GM19099 (cell line): ENCODE data around the gene ZNF778.

Experiments used
- POLR2A ChIP-seq: IDR thresholded peaks from 3 replicates; pipeline ENCODE4 v1.6.1; 2011; ENCODE audit warnings: low read depth; ENCODE audit not compliant: insufficient read length; ENCODE audit errors: extremely low read depth

Gene ZNF778

DNA sequence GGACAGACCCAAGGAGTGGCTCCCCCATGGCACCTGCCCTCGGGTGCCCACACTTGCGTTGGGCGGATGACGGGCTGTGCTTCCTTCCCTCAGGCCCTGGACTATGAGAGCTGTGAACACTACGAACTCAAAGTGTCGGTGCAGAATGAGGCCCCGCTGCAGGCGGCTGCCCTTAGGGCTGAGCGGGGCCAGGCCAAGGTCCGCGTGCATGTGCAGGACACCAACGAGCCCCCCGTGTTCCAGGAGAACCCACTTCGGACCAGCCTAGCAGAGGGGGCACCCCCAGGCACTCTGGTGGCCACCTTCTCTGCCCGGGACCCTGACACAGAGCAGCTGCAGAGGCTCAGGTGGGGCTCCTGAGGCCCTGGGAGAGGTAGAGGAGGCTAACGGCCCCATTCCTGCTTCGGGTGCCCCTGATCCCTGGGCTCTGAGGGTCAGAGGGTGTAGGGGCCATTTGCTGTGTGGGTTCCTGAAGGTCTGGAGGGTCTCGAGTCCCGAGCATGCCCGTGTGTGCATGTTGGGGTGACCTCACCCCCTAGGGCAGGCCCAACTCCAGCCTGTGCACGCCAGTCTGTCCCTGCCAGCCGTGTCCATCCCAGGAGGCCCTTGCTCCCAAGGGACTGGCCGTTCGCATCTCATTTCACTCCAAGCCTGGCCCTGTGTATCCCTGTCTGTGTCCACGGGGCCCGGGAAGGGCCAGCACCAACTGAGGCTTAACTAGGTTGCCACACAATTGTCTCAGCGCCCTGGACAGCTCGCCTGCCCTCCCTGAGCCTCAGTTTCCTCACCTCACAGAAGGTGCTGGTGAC, 27.1 kb upstream of the ZNF778 start:
- TF ChIP-seq POLR2A: no peak

DNA sequence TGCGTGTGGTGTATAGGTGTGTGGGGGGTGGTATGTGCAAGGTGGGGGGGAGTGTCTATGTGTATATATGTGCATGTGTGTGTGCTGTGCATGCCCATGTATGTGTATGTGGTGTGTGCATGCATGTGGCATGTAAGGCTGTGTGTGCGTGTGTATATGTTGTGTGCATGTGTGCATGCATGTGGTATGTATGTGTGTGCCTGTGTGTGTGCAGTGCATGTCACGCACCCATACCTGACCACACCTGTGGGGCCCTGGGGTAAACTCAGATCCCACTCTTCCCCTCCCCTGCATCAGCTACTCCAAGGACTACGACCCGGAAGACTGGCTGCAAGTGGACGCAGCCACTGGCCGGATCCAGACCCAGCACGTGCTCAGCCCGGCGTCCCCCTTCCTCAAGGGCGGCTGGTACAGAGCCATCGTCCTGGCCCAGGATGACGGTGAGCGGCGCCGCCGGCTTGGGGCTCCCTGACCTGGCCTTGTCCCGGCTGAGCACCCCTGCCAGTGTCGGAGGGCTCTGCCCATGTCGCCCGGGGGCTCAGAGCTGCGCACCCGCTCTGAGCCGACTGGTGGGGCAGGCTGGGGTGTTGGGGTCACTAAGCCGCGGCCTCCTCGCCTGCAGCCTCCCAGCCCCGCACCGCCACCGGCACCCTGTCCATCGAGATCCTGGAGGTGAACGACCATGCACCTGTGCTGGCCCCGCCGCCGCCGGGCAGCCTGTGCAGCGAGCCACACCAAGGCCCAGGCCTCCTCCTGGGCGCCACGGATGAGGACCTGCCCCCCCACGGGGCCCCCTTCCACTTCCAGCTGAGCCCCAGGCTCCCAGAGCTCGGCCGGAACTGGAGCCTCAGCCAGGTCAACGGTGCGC, 26.2 kb upstream of the ZNF778 start:
- TF ChIP-seq POLR2A: no peak

DNA sequence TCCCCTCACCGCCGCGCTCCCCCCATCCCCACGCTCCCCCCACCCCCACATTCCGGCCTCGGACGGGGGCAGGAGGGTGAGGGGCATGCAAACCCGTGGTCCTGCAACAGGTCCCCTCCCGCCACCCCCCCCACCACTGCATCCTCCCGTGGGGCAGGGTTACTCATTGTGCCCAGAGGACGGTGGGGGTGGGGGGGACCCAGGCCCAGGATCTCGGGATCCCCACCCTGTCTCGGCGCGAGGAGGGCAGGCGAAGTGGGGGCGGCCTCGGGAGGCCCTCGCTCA, 25.7 kb upstream of the ZNF778 start:
- no peak for TF ChIP-seq POLR2A

DNA sequence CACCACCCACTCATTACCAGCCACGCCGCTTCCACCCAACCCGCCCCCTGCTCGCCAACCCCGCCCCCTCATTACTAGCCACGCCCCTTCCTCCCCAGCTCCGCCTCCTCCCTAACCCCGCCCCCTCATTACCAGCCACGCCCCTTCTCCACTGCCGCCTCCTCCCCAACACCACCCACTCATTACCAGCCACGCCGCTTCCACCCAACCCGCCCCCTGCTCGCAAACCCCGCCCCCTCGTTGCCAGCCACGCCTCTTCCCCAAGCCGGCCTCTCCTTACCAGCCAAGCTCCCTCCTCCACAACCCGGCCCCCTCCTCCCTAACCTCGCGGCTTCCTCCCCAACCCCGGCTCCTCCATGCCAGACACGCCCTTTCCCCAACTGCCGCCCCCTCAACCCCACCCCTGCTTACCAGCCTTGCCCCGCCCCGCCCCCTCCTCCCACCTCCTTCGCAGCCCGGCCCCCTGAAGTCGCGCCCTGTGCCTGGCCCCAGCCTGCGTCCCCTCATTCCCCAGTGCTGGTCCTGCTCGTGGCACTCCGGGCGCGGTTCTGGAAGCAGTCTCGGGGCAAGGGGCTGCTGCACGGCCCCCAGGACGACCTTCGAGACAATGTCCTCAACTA, 24.4 kb upstream of the ZNF778 start:
- TF ChIP-seq POLR2A: no peak

DNA sequence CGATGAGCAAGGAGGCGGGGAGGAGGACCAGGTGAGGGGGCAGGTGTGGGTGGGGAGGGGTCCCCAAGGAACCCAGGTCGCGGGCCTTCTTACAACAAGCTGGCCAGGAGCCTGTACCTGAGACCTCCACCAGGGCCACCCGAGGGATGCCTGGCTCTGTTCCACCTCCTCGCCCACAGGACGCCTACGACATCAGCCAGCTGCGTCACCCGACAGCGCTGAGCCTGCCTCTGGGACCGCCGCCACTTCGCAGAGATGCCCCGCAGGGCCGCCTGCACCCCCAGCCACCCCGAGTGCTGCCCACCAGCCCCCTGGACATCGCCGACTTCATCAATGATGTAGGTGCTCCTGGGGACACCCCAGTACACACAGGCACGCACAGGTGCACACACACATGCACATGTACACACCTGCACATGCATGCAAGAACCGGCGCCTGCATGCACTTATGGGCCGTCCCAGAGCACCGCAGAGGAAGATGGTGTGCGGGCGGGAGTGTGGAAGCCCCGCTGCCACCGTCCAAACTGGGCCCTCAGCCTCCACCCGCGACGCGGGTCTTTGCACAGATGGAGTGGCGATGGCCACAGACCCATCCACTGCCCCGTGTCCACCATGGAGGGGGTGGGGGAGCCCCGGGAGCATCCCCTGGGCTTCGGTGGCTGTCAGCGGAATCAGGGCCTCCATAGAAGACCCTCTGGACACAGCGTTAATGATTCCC, 23.8 kb upstream of the ZNF778 start:
- no peak for TF ChIP-seq POLR2A

DNA sequence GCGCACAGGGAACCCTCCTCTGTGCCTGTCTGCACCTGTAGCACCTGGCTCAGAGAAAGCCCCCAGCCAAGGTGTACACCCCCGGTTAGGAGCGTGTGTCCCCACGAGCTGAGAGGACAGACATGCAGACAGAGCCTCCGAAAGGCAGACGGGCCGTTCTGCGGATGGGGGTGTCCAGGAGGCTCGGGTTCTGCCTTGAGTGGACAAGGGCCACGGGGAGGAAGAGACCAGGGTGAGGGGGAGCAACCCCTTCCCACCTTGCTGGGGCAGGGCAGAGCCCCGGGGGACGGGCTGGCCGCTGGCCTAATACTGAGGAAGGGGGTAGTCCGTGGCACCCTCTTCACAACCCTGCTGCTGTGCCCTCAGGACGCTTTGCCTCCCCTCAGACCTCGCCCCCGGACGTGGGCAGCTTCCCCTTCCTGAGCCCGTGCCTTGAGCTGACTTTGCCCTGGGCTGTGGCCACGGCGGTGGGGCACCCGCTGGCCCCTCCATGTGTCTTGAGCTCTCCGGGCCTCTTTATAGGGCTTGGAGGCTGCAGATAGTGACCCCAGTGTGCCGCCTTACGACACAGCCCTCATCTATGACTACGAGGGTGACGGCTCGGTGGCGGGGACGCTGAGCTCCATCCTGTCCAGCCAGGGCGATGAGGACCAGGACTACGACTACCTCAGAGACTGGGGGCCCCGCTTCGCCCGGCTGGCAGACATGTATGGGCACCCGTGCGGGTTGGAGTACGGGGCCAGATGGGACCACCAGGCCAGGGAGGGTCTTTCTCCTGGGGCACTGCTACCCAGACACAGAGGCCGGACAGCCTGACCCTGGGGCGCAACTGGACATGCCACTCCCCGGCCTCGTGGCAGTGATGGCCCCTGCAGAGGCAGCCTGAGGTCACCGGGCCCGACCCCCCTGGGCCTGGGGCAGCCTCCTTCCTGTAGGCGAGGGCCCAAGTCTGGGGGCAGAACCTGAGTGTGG, 22.9 kb upstream of the ZNF778 start:
- no peak for TF ChIP-seq POLR2A

DNA sequence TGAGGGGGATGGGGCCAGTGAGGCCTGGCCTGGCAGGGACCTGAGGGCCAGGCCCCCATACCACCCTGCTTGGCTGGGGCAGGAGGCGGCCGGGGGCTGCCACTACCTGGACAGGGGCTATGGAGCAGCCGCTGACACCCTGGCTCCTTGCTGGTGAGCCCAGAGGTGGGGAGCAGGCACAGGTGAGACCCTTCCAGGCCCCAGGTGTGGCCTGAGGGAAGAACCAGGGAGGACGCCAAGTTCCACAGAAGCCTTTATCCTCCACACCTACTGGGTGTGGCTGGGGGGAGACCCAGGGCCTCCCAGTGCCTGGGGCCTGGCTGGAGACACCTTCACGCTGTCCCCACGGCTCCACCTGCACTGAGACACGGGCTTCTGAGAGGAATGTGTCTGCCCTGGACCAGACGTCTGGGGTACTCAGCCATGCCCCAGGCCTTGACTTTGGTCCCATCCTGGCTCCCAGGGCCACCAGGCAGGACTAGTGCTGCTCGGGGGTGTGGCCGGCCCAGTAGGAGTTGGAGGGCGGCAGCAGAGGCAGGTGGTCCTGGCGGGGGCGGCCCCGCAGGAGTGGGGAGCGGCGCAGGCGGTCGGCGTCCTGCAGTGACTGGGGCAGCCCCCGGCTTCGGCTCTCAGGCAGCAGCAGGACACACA, 21.9 kb upstream of the ZNF778 start:
- no peak for TF ChIP-seq POLR2A

DNA sequence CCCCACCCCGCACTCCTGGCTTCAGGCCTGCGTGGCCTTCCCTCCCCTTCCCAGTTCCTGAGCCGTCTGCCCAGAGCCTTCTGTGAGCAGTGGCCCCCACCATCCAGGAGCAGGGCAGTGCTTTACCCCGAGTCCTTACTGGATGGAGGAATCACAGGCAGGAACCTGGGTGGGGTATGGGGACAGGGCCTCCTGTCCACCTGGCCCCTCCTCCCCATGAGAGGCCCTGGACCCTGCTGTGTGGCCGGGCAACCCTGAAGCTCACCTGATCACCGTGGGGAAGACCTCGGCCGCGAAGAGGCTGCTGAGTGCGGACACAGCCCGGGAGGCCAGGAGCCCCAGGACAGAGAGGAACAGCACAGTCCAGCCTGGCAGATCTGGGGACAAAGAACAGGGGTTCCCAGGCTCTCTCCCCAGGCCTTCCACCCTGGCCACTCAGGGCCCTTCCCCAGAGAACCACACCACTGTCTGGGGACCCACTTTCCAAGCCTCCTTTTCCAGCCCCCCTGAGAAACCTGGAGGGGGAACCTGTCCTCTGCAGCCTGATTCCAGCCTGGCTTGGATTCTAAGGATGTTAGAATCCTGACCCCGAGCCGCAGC, 20.4 kb upstream of the ZNF778 start:
- TF ChIP-seq POLR2A: no peak

DNA sequence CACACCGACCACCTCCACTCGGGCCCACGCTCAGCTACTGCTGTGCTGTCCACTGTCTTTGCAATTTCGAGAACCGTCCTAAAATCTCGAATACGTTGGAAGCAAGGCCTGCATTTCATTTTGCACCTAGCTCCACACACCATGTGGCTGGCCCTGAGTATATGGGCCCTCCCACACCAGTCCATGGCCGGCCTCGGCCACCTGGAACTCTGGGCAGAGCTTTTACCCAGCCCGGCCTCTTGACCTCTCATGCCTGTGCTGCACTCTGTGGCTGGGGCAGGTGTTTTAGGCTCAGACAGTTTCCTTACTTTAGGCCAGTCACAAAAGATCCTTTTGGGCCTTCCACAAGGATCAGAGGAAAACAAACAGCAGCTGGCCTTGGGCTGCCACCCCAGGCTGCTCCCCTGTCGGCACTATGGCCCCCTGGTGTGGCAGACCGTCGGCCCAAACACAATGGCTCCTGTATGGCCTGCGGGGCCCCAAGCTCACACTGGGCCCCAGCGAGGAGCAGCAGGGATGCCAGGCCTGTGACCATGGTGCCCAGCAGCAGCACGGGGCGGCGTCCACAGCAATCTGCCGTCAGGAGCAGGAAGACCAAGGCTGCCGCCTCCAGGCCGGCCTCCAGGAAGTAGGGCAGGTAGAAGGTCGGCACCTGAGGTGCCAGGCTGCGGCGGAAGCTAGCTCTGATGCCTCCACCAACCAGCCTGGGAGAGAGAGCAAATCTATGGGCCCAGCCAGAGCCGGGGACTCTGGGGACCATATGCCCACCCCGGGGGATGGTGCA, 19.7 kb upstream of the ZNF778 start:
- no peak for TF ChIP-seq POLR2A

DNA sequence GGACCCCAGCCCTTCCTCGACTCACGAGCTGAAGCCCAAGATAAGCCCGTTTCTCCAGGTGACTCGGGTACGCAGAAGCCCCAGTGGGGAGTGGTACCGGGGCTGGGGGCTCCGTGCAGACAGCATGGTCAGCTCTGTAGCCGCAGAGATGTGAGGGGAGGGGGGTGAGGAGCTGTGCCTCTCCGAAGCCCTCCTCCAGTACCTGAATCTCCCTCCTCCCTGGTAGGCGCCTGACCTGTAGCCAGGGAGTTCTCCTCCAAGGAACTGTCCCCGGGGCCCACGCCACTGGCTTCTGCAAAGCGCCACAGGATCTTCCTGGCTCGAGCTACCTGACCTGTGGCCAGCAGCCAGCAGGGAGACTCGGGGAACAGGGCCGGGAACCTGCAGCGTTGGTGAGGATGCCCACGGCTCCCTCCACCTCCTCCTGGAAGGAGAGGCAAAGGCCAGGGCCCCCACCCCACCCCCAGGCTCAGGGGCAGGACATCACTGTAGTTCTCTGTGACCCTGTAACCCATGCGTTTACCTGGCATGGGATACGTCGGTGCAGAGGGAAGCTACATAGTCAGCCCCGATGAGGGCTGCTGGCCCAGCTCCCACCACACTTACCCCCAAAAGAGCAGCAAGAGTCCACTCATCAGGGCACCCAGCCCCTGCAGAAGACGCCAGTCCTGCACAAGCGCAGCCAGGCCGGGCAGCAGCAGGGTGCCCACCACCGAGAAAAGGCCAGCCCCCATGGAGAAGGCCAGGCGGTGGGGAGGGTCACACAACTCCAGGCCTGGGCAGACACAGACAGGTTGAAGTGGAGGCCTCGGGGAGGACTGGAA, 18.9 kb upstream of the ZNF778 start:
- no peak for TF ChIP-seq POLR2A

DNA sequence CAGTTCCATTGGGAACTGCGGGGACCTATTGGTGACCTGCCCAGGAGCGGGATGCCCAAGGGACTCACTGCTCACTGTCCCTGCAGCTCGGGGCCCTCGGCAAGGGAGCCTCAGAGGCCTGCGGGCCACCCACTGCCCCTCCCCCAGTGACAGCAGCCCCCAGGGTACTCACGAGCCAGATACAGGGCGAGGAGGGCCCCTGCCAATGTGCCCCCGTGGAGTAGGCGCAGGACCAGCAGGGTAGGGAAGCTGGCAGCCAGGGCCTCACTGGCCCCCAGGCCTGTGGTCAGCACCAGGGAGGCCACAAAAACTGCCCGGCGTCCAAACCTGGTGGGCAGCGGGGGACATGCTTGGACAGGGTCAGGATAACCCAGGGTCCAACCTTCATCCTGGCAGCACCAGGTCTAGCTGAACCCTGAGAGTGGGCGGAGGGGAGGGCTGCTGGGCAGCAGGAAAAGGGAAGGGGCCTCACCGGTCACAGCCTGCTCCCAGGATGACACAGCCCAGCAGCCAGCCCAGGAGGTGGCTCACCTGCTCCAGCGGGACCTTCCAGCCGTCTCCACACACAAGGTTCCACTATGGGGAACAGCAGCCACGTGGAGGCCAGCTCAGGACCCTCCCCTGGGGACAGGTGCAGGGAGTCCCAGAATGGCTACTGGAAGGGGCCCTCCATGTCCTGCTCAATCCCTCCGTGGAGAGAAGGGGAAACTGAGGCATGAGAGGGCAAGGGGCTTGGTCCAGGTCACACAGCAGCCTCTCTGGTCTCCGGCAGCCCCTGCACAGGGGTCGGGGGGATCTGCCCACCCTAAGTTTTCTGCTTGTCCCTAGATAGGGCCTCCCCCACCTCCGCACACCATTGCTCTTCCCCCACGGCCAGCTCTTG, 18.0 kb upstream of the ZNF778 start:
- TF ChIP-seq POLR2A: no peak
